ENCODE data around the gene JAKMIP1.
"Not testable (repeated sequence)": the region's sequence is repeated elsewhere in the genome, so short reads cannot be mapped to it uniquely, and the experiment has no call there.

The JAKMIP1 gene

DNA sequence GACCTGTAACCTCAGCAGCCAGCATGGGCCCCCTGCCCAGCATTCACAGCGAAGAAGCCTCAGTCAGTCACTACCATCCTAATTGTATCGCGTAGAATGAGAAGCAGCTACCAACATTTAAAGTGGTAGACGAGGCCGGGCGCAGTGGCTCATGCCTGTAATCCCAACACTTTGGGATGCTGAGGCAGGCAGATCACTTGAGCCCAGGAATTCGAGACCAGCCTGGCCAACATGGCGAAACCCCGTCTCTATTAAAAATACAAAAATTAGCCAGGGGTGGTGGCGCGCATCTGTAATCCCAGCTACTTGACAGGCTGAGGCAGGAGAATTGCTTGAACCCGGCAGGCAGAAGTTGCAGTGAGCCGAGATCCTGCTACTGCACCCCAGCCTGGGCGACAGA, 59.3 kb downstream of the JAKMIP1 start:
- FAIRE-seq, result not testable (repeated sequence)

DNA sequence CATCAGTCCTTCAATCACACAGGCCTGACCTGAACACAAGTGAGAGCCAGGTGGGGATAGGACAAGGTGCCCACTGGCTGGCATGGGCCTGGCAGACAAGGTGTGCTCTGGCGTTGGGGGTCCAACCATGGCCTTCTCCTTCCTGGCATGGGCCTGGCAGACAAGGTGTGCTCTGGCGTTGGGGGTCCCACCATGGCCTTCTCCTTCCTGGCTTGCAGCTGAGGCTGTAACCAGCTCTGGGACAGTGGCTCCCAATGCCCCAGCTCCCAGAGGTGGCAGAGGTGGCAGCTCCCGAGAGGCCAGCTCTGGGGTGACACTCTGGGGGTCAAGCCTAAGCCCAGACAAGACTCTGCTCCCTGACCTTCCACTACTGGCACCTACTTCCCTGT, 62.6 kb downstream of the JAKMIP1 start:
- FAIRE-seq, result no peak

DNA sequence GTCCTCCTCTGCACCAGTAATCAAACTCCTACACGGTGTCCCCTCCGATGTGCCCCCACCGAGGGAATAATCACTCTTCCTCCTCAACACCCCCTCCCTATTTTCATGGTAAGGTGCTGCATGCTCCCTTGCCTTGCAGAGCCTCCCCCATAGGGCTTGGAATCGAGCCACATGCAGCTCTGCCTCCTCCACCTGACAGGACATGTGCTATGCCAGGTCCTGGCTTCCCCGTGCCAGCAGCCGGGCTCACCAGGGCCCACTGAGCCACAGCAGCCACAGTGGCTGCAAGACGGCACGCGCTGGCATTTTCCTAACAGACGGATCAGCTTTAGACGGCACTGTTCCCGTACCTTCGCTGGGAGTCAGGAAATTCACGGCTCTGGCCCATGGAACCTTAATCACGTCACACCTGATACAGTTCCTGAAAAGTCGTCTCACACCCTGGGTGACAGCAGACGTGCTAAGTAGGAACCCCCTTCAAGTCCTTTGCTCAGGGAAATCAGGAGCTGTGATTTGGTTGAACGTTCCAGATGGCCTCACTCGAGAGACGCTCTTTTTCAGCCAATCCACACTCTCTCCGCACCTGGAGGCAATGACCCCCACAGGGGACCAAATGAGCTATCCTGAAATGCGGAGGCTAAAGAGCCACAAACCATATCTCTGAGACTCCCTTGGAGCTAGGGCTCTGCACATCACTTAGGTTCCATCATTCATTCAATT, 63.2 kb downstream of the JAKMIP1 start:
- FAIRE-seq, result no peak

DNA sequence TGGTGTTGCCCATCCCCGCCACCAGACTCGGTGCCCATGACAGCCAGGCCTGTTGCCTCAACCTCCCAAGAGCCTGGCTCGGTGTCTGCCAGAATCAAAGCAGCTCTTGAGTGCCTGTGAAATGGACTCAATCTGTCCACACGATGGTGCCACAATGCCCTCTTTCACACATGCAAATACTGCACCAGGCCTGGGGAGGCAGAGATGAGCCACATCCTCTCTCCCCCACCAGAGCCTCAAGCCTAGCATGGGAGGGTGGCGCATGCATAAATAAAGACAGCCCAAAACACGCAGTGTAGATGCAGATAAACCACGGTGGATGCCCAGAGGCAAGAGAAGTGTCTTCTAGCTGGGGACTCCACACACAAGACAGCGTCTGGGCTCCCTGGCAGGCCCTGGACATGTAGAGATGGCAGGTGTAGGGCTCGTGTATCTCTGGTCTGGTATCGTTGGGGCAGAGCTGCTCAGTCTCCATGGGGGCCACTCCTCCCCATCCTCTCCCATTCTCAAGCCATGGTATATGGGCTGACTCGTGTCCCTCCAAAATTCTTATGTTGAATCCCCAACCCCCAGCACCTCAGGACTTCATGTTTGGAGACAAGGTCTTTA, 65.6 kb downstream of the JAKMIP1 start:
- no peak for FAIRE-seq

DNA sequence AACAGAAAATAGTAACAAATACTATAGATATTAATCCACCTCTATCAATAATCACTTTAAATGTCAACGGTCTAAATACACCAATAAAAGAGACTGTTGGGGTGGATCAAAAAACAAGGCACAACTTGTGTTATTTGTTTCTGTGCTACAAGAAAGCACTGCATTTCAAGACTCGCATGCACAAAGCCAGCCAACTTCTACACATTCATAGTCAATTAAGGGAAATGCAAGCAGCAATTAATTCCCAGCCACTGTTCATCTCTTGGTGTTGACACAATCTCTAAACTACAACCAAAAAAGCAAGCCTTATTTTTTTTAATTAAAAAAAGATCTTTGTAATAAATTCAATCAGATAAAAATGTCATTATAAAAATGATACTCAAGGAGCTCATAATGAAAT, 67.6 kb downstream of the JAKMIP1 start:
- no peak for FAIRE-seq

DNA sequence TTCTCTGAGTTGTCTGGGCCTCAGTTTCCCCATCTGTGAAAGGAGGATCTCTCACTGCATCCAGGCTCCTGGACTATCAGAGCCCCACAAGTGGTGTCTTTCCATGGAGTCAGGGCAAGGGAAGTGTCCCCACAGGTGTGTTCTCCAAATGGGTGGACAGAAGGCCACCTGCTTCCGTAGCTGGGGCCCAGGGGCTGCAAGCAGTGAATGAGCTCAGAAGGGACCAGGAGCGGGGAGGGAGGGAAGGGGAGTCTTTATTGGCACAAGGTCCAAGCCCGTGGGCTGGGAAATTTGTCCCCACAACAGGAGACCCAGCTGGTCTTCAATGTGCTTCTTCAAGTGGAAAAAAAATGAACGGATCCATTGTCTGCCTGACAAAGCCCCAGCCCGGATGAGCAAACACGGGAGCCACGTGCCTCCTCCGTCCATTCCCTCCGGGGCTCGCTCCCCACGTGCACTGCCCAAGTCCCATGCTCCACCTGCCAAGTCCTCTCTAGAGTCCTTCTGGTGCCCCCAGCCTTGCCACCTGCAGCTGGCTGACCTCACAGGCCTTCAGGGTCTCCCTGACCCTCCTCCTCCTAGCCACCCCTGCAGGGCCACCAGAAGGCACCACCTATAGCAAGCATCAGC, 72.0 kb downstream of the JAKMIP1 start:
- FAIRE-seq, result no peak

DNA sequence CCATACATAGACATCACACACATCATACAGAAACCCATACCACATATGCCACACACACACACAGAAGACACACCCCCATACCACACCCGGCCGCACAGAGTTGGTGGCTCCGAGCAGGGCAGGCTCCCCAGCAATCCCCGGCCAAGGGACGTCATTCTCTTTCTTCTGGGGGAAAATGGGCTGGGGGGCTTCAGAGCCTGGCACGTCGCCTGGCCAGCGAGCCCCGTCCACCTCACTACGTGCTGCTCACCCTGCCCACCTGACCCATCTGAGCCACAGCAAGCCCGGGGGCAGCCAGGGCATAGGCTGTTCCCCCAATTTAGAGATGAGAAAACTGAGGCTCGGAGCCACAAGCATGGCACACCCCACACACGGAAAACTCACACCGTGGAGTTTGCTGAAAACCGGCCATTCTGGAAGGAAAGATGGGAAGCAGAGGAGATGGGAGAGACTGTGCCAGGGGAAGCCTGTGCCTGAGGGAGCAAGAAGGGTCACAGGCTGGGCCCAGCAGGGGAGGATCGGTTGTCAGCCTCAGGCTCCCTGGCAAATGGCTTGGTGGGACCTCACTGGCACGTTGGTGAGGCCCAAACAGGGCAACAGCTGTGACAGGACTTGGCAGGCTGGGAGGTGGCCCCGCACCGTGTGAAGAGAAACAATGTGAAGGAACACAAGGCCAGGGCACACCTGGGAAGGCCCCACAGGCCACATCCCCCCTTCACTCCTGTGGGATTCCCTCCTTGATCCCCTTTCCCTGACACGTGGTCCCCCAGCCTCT, 73.2 kb downstream of the JAKMIP1 start:
- FAIRE-seq, result no peak

DNA sequence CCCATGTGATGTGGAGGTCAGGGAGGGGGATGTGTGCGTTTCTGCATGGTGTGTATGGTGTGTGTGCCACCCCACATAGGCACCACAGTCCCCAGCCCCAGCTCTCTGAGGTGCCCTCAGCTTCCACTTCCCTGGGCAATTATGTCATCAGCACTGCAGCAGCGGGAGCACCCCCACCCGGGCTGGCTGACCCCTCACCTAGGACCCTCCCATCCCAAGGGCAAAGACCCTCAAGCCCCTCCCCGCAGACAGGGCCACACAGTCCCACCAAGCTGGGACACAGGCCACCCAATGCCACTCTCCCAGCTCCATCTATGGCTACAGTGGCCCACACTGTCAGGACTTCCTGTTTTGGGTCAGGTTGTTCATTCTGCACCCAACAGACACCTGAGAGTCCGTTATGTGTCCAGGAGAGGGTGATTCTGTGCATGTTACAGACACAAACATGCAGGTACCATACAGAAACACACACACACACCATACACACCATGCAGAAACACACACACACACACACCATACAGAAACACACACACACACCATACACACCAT, 75.2 kb downstream of the JAKMIP1 start:
- FAIRE-seq, result no peak

DNA sequence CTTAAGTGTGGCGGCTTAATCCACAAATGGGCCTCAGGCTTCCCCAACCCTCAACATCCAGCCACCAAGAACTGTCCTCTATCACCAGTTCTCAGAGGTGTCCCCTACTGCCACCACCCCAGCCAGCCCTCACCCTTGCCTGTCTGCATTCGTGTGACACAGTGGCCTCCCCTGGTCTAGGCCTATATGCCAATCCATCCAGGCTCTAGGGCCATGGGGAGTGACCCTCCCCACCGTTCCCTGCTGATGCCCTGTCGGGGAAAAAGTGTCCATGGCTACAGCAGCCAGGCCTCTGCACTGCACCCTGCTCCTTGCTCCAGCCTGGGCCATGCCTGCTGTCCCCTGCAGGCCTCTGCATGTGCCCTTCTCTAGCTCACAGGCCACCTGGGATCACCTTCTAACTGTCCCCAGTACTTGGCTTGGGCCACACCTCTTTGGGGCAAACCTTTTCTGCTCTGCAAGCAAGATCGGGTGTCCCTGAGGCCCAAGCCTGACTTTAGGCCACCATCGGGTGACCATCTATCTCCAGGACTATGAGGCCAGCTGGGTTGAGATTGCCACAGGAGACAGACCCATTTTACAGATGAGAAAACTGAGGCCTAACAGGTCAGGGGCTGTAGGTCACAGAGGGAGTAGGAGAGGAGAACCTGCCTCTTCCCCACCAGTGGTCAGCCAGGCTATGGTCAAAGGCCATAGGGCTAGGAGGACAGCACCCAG, 75.8 kb downstream of the JAKMIP1 start:
- no peak for FAIRE-seq

DNA sequence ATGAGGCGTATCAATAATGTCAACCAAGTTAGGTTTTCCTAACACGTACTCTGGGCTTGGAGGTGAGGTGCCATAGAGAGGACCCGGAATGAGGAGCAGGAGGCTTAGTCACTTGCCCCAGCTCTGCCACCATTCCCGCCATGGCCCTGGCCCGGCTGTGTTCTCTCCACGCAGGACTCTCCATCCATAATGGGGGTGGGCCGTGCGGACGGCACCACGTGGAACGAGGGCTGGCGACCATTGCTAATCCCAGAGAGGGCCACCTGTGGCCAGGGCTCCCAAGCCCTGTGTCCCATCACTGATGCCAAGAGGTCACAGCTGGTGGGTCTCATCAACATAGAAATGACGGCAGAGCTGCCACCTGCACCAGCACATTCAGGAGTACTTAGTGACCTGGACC, 76.4 kb downstream of the JAKMIP1 start:
- no peak for FAIRE-seq

DNA sequence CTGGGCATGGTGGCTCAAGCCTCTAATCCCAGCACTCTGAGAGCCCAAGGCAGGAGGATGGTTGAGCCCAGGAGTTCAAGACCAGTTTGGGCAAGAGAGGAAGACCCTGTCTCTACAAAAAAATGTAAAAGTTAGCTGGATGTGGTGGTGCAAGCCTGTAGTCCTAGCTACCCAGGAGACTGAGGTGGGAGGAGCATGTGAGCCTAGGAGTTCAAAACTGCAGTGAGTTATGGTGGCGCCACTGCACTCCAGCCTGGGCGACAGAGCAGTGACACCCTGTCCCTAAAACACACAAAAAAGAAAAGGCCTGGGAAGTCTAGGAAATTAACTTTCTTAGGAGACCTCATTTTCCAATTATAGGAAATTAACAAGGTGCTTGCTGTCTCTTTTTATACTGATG, 76.8 kb downstream of the JAKMIP1 start:
- no peak for FAIRE-seq

DNA sequence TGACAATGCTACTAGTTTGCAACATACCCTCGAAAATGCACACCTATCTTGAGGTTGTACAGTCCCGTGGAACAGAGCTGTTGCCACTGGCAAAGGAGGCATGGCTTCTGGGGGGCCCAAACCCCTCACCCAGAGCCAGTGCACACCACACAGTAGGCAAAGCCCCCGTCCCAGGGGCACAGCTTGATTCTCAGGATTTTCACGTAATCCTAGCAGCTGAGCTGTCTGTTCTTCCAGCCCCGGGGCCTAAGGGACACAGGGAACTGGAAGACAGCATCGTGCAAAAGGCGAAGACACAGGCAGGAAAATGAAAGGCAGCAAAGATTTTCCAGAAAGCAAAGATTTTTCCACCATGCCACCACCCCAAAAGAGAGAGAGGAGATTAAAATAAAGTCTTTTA, 77.2 kb downstream of the JAKMIP1 start:
- FAIRE-seq, result no peak

DNA sequence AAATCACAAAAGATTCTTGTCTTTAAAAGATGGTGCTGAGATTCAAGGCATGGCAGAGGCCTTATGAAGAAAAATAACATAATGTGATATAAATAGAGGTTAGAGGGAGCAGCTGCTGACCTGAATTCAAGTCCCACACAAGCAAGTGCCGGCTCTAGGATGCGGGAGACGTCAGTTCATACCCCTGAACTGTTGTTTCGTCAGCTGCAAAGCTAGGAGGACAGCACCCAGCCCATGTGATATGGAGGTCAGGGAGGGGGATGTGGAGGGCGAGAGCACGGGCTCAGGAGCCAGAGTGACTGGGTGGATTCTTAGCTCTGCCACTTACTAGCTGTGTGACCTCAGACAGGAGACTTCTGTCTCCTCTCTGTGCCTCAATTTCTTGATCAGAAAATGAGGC, 77.9 kb downstream of the JAKMIP1 start:
- no peak for FAIRE-seq

DNA sequence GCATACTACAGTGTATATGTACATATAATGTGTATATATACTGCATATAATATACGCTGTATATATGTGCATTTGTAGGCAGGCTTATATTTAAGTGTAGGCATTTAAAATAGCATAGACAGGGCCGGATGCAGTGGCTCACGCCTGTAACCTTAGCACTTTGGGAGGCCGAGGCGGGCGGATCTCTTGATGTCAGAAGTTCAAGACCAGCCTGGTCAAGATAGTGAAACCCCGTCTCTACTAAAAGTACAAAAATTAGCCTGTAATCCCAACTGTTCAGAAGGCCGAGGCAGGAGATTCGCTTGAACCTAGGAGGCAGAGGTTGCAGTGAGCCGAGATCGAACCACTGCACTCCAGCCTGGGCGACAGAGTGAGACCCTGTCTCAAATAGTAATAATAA, 78.4 kb downstream of the JAKMIP1 start:
- no peak for FAIRE-seq

DNA sequence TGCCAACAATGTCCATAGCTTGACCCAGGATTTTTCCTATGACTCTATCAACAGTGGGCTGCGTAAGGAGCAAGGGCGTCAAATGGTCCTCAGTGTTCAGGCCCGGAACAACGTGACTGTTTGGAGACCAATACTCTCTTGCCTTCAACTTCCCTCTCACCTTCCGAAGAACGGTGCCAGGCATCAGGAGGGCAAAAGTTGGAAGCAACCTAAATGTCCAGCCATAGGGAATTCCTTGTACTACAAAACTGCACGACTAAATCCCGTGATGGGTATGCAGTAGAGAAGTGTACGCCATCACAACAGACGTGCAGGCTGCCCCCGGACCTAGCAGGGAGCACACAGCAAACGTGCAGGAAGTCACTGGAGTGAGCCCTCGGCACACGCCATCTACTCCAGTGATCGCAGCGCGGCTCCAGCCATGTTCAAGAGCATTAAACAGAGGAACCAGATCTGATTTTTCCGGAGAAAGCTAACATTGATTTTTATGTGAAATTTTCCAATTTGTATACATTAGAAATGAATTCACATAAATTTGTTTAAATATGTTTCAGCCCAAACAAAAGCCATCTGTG, 79.0 kb downstream of the JAKMIP1 start:
- FAIRE-seq, result no peak

DNA sequence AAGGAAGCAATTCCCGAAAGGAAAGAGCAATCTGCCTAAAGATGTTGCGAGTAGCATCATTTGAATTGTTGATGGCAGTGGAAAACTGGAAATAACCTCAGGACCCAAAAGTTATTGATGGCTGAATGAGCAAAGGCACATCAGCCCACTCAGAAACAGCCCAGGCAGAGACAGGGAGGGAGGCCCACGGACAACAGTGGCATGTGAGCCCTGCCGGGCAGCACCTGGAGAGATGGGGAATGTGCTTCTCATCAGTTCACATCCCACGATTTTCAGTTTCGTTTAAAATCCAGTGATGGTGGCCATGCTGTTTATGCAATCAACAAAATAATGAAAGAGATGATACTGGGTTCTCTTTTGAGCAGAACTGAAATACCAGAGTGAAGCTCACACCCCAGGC, 80.0 kb downstream of the JAKMIP1 start:
- FAIRE-seq, result no peak

DNA sequence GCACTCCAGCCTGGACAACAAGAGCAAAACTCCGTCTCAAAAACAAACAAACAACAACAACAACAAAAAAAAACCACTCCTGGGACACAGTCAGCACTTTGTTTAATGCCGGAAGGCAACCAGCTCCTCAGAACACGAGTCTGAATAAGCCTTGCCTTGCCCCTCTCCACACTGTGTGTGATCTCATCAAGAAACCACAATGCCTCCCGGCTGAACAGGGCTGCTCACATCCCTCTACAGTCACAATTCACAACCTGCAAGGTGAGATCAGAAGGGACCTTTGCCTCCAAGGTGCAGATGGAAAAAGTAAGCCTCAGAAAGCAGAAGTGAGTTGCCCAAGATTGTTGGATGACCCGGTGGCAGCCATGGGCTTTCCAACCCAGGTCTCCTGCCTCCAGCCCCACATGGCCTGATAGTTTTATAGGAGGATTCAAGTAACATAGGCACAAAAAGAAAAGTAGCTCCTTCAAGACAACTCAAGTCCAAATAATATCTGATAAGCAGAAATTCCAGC, 80.8 kb downstream of the JAKMIP1 start:
- FAIRE-seq, result no peak

DNA sequence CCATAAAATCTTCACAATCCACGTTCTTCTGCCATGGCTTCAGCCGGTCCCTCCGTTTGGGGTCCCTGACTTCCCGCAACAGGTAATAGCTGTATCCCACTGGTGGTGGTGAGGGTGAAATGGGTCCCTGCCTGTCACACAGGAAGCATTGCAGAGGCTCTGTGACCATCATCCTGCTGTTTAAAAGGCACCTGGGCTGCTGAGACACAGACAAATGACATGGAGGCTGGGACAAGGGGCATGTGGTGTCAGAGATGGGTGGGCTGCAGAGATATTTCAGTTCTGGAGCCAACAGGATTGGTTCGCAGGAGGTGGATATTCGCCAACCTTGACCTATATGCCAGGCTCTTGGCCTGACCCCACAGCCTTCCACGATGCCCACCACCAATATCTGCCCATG, 82.1 kb downstream of the JAKMIP1 start:
- FAIRE-seq, result no peak

DNA sequence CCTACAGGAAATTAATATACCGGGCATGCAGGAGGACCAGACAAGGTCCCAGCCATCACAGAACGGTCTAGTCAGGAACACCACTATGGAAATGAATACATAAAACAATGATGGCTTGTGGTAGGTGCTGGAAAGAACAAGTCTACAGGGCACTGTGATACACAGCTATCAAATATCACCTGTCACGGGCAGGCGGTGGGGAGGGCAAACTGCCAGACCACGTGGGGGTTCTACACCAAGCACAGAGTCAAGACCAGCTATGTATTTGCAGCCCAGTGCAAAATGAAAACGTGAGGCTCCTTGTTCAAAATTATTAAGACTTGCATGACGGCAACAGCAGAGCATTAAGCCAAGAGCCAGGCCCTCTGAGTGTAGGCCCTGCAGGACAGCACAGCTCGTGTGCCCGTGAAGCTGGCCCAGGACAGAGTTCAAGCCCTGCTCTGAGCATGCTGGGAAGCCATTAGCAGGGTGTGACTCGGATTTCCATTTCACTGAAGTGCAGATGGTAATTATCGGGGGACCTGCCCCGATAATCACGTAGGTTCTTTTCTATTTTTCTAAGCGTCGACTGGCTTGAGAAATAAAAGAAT, 83.6 kb downstream of the JAKMIP1 start:
- FAIRE-seq, result no peak

DNA sequence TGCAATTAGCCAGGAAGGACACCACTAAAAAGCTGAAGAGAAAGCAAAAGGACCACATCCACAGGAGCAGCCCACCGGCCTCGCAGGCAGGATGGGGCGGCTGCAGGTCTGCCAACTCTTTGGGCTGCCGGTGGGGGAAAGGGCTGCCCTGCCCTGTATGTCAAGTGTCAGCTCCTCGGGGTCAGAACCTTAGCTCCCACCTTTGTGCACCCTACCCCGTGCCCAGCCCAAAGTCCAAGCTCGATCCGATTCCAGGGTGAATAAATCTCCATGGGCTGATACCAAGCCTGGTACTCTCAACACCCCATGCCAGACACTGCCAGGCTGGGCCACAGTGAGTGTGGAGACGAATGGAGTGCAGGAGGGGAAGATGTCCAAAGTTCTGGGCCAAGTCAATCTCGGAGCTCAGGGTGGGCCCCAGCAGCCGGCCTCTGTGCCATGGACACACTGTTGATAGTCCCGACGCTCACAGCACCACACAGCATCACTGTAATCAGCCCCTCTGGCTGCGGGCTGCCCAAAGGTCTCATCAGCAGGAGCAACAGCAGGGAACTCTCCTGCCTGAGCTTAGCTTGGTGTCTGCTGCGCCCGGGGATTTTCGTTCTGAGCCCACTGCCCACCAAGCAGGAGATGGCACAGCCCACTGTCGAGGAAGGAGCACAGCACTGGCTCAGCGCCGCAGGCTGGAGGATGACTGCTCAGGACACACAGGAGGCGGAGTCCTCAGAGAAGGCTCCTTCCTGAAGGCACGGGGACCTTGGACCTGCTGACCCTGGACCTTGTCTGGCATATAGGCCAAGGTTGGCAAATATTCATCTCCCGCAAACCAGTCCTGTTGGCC, 84.4 kb downstream of the JAKMIP1 start:
- no peak for FAIRE-seq

DNA sequence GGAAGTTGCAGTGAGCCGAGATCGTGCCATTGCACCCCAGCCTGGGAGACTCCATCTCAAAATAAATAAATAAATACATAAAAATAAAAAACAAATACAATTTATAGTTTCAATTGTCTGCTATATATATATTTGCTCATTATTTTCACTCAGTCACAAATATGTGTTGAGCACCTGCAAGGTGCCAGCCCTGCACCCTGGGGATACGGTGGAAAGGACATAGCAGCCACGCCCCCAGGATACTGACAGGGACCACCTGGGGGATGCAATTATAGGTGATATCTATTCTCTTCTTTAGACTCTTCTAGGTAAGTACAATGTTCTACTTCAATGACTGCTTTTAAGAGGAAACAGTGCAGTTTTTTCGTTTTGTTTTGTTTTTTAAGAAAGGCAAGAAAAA, 85.0 kb downstream of the JAKMIP1 start:
- FAIRE-seq, result no peak

All from islet of Langerhans (tissue), 1 donor.